SK-N-SH (cell line): Measurements from ENCODE around the gene SMCHD1. TPM values are rescaled to one million over a fixed set of nuclear protein-coding genes. Genes with fewer than 3 reads are reported as not detected.

Source experiments
- CTCF ChIA-PET: fragments of 300-600, 350-600 bp; formaldehyde crosslinking; extraction: SDS; loops from one replicate; lab custom pipeline; 2021; lab: Yijun Ruan, JAX
- POLR2A ChIA-PET: fragments of 350-600 bp; sonication (Branson Sonifier 250); formaldehyde crosslinking; extraction: SDS; loops from one replicate; lab custom pipeline; 2020; ENCODE audit warnings: antibody characterized with exemption, inconsistent platforms; lab: Yijun Ruan, JAX
- DNase-seq: peaks from one replicate; pipeline ENCODE4 v3.0.0; 2012
- H2AFZ ChIP-seq: fragments of 200-600 bp; sonication (generic); 2 replicates; pipeline ENCODE4 v1.8.1; 2016; ENCODE audit warnings: antibody characterized with exemption, mild to moderate bottlenecking, low read depth
- H3F3A ChIP-seq: fragments of 200-600 bp; sonication (generic); replicated peaks from 2 replicates; pipeline ENCODE3; 2016; ENCODE audit warnings: antibody characterized with exemption, mild to moderate bottlenecking; ENCODE audit not compliant: insufficient read depth
- H3K27ac ChIP-seq, 2 experiments: fragments of 200-500 bp in 1 of 2; fragments of 200-600 bp in 1 of 2; sonication (Bioruptor generic) in 1 of 2; sonication (generic), shearing (Covaris generic) in 1 of 2; 2 replicates each; pipeline versions ENCODE4 v1.5.1 to v1.6.1; 2014 to 2016; ENCODE audit warnings: low read depth in 2 of 2, inconsistent platforms in 1 of 2, low read length in 1 of 2, mild to moderate bottlenecking in 1 of 2, mixed read lengths in 1 of 2
- H3K27me3 ChIP-seq: fragments of 200-600 bp; sonication (generic), shearing (Covaris generic); 2 replicates; pipeline ENCODE4 v1.6.1; 2016; ENCODE audit warnings: mixed run types; ENCODE audit not compliant: insufficient read depth
- H3K36me3 ChIP-seq, 2 experiments: fragments of 200-500 bp in 1 of 2; fragments of 200-600 bp in 1 of 2; sonication (Bioruptor generic) in 1 of 2; sonication (generic) in 1 of 2; replicated peaks in 1 of 2; 2 replicates each; pipeline versions ENCODE3 to v1.5.1; 2014 to 2016; ENCODE audit warnings: low read length in 1 of 2, mild to moderate bottlenecking in 1 of 2; ENCODE audit not compliant: insufficient read depth in 2 of 2, control insufficient read depth in 1 of 2
- H3K4me1 ChIP-seq, 2 experiments: fragments of 200-500 bp in 1 of 2; fragments of 200-600 bp in 1 of 2; sonication (Bioruptor generic) in 1 of 2; sonication (generic), shearing (Covaris generic) in 1 of 2; 2 replicates each; pipeline versions ENCODE4 v1.5.1 to v1.6.1; 2014 to 2016; ENCODE audit warnings: low read depth in 1 of 2, low read length in 1 of 2, mixed run types in 1 of 2; ENCODE audit not compliant: insufficient read depth in 2 of 2, control insufficient read depth in 1 of 2
- H3K4me2 ChIP-seq: fragments of 200-600 bp; sonication (generic), shearing (Covaris generic); 2 replicates; pipeline ENCODE4 v1.6.1; 2017; ENCODE audit warnings: mixed run types
- H3K4me3 ChIP-seq, 2 experiments: fragments of 200-500 bp in 1 of 2; fragments of 200-600 bp in 1 of 2; sonication (Bioruptor generic) in 1 of 2; sonication (generic), shearing (Covaris generic) in 1 of 2; 2 replicates each; pipeline versions ENCODE4 v1.5.1 to v1.8.1; 2014 to 2016; ENCODE audit warnings: low read depth in 2 of 2, inconsistent platforms in 1 of 2, low read length in 1 of 2, mild to moderate bottlenecking in 1 of 2, mixed read lengths in 1 of 2, moderate library complexity in 1 of 2
- H3K79me2 ChIP-seq: fragments of 200-600 bp; sonication (generic); 2 replicates; pipeline ENCODE4 v1.8.1; 2017; ENCODE audit warnings: mild to moderate bottlenecking; ENCODE audit not compliant: insufficient read depth
- H3K9ac ChIP-seq: fragments of 200-600 bp; sonication (generic); 2 replicates; pipeline ENCODE4 v1.6.1; 2017; ENCODE audit warnings: mixed run types
- H3K9me2 ChIP-seq: fragments of 200-600 bp; sonication (generic); 2 replicates; pipeline ENCODE4 v1.6.1; 2017; ENCODE audit warnings: mixed run types
- H3K9me3 ChIP-seq: fragments of 200-600 bp; sonication (generic); 2 replicates; pipeline ENCODE4 v1.6.1; 2017; ENCODE audit warnings: mixed run types, mild to moderate bottlenecking, moderate library complexity
- H4K20me1 ChIP-seq: fragments of 200-600 bp; sonication (generic); 2 replicates; pipeline ENCODE4 v1.6.1; 2017; ENCODE audit warnings: mild to moderate bottlenecking, mixed run types; ENCODE audit not compliant: insufficient read depth
- CHD2 ChIP-seq: fragments of 150-350 bp; IDR thresholded peaks from 2 replicates; pipeline ENCODE4 v1.6.1; 2018; ENCODE audit warnings: low read length; ENCODE audit not compliant: partially characterized antibody
- EP300 ChIP-seq, 2 experiments: IDR thresholded peaks; 2 replicates each; pipeline versions ENCODE4 v1.4.0 to v1.6.1; 2012; ENCODE audit warnings: borderline replicate concordance in 1 of 2, low read depth in 1 of 2, low read length in 1 of 2
- EZH2phosphoT487 ChIP-seq: fragments of 200-600 bp; sonication (generic); IDR thresholded peaks from 2 replicates; pipeline ENCODE4 v1.6.1; 2017; ENCODE audit warnings: low read depth, mixed run types, mild to moderate bottlenecking, antibody characterized with exemption, moderate library complexity, borderline replicate concordance
- FOSL2 ChIP-seq: IDR thresholded peaks from 2 replicates; pipeline ENCODE4 v1.4.0; 2012; ENCODE audit warnings: low read depth, mild to moderate bottlenecking, moderate library complexity, borderline replicate concordance
- FOXJ3 ChIP-seq: sonication (generic); formaldehyde crosslinking; IDR thresholded peaks from 2 replicates; pipeline ENCODE4 v1.5.1; 2020; ENCODE audit warnings: mild to moderate bottlenecking, missing genetic modification reagents
- FOXM1 ChIP-seq: IDR thresholded peaks from 2 replicates; pipeline ENCODE4 v1.4.0; 2012; ENCODE audit warnings: low read depth, mild to moderate bottlenecking
- GATA2 ChIP-seq: sonication (generic); formaldehyde crosslinking; IDR thresholded peaks from 2 replicates; pipeline ENCODE4 v1.5.0; 2020; ENCODE audit warnings: mild to moderate bottlenecking, missing genetic modification reagents
- MEF2A ChIP-seq: IDR thresholded peaks from 2 replicates; pipeline ENCODE4 v1.4.0; 2012; ENCODE audit warnings: low read depth, borderline replicate concordance
- NFIC ChIP-seq: IDR thresholded peaks from 2 replicates; pipeline ENCODE4 v1.4.0; 2012; ENCODE audit warnings: borderline replicate concordance
- NRF1 ChIP-seq: IDR thresholded peaks from 2 replicates; pipeline ENCODE4 v1.6.1; 2012; ENCODE audit warnings: low read depth, mild to moderate bottlenecking, low read length
- POLR2AphosphoS5 ChIP-seq: IDR thresholded peaks from 2 replicates; pipeline ENCODE4 v1.6.1; 2012; ENCODE audit warnings: low read depth, low read length
- RCOR1 ChIP-seq: fragments of 150-350 bp; IDR thresholded peaks from 2 replicates; pipeline ENCODE4 v1.6.1; 2017; ENCODE audit warnings: antibody characterized with exemption, low read length
- RFX5 ChIP-seq: IDR thresholded peaks from 2 replicates; pipeline ENCODE4 v1.6.1; 2012; ENCODE audit warnings: mild to moderate bottlenecking, improper control_type of control experiment, low read length
- SMC3 ChIP-seq: IDR thresholded peaks from 2 replicates; pipeline ENCODE4 v1.6.1; 2012; ENCODE audit warnings: low read depth, low read length, improper control_type of control experiment
- YY1 ChIP-seq: IDR thresholded peaks from 2 replicates; pipeline ENCODE4 v1.4.0; 2012; ENCODE audit warnings: low read depth, mild to moderate bottlenecking
- WGBS: methylation state at CpG from one replicate; pipeline ENCODE4 v1.1.6; 2017; ENCODE audit warnings: low lambda C conversion rate; 5-methylcytosine and 5-hydroxymethylcytosine counted together
- polyA plus RNA-seq, 3 experiments: library from polyadenylated mRNA; depleted of rRNA; stranded (reverse); fragments of >200 nt; gene quantifications; 2 replicates each; pipeline ENCODE4 v1.2.3, GENCODE V29; 2012
- TF ChIP-seq, protein P1 (sequence below): IDR thresholded peaks from 2 replicates; pipeline ENCODE4 v1.4.0; 2012; ENCODE audit warnings: low read depth, borderline replicate concordance
- TF ChIP-seq, protein P2 (sequence below): IDR thresholded peaks from 2 replicates; pipeline ENCODE4 v1.4.0; 2012; ENCODE audit warnings: low read depth
- TF ChIP-seq, protein P3 (sequence below): fragments of 200-600 bp; sonication (generic); IDR thresholded peaks from 2 replicates; pipeline ENCODE4 v1.6.1; 2017; ENCODE audit warnings: antibody characterized with exemption, mild to moderate bottlenecking, moderate library complexity
- TF ChIP-seq, protein P4 (sequence below): IDR thresholded peaks from 2 replicates; pipeline ENCODE4 v1.4.0; 2012; ENCODE audit warnings: low read depth, borderline replicate concordance
- TF ChIP-seq, protein P5 (sequence below): IDR thresholded peaks from 2 replicates; pipeline ENCODE4 v1.6.1; 2012; ENCODE audit warnings: mild to moderate bottlenecking, low read depth, low read length, moderate library complexity

The SMCHD1 gene
- polyA plus RNA-seq, 1 of the 3 experiments (the other 2 are of a cell fraction) = 8.9 TPM

DNA sequence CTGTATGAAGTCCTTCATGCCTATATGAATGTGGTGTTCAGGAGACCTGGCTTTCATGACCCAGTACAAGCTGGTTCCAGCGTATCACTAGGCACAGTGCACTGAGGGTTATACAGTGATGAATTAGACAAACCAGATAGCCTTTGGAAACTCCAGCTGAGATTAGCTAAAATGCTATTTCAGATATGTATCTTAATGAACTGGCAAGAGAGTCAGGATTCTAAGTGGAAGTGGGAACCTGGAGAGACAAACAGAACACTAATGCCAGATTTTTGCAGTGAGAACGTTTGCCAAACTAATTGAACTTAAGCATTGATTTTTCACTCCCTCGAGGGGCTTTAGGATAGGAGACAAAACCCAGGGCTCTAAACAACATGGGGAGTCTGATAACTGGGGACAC, 125.2 kb downstream of the SMCHD1 start:
- Histone ChIP-seq H3K9me2 (no peaks in the 10 kb centered on the region), H3K4me1 (peaks cover 0 to 4% of the 10 kb centered on the region in 2 experiments; a peak in 1 of 4 replicates), H2AFZ (no peak overlapping the region), H3K27me3 (no peaks in the 10 kb centered on the region), H3K4me3 (no peak overlapping the region), H3K79me2 (no peaks in the 10 kb centered on the region), H3F3A (no peaks in the 10 kb centered on the region), H3K9me3 (no peaks in the 10 kb centered on the region), H4K20me1 (no peaks in the 10 kb centered on the region), H3K4me2 (no peak overlapping the region), H3K27ac (peak overlapping the region in 1 of 2 experiments; percentile 40; a peak in 1 of 4 replicates), H3K9ac (no peak overlapping the region), H3K36me3 (peaks cover 55% of the 10 kb centered on the region in 2 experiments)
- CTCF ChIA-PET = interaction anchor here (0.7 to 1.6 kb wide), 2 partner anchors 11 to 14 kb away, joined by 3 to 8 read pairs; no protein-coding TSS in a partner anchor
- 70% methylated on average over 3 of the region's 3 CpGs for WGBS
- peak; percentile 15 for DNase-seq
- POLR2A ChIA-PET = no interaction called here
- TF ChIP-seq MEF2A (no peak), FOXM1 (no peak), CHD2 (no peak), EZH2phosphoT487 (no peak), EP300 (IDR thresholded peaks at IDR 0.05; ENCODE audit: borderline replicate concordance in 1 of 2, low read depth in 1 of 2, low read length in 1 of 2) (peak in 1 of 2 experiments; percentile 62; a peak in 2 of 4 replicates), YY1 (no peak), FOXJ3 (no peak), RCOR1 (peak; percentile 58; the same call in 1 of the 2 replicates), GATA2 (CRISPR knock-in tag) (peak; percentile 82), NFIC (no peak), POLR2AphosphoS5 (no peak), NRF1 (no peak), FOSL2 (no peak), SMC3 (no peak), RFX5 (no peak)
- TF ChIP-seq, protein P1, sequence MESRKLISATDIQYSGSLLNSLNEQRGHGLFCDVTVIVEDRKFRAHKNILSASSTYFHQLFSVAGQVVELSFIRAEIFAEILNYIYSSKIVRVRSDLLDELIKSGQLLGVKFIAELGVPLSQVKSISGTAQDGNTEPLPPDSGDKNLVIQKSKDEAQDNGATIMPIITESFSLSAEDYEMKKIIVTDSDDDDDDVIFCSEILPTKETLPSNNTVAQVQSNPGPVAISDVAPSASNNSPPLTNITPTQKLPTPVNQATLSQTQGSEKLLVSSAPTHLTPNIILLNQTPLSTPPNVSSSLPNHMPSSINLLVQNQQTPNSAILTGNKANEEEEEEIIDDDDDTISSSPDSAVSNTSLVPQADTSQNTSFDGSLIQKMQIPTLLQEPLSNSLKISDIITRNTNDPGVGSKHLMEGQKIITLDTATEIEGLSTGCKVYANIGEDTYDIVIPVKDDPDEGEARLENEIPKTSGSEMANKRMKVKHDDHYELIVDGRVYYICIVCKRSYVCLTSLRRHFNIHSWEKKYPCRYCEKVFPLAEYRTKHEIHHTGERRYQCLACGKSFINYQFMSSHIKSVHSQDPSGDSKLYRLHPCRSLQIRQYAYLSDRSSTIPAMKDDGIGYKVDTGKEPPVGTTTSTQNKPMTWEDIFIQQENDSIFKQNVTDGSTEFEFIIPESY = no peak
- TF ChIP-seq, protein P2, sequence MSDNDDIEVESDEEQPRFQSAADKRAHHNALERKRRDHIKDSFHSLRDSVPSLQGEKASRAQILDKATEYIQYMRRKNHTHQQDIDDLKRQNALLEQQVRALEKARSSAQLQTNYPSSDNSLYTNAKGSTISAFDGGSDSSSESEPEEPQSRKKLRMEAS = no peak
- TF ChIP-seq, protein P3, sequence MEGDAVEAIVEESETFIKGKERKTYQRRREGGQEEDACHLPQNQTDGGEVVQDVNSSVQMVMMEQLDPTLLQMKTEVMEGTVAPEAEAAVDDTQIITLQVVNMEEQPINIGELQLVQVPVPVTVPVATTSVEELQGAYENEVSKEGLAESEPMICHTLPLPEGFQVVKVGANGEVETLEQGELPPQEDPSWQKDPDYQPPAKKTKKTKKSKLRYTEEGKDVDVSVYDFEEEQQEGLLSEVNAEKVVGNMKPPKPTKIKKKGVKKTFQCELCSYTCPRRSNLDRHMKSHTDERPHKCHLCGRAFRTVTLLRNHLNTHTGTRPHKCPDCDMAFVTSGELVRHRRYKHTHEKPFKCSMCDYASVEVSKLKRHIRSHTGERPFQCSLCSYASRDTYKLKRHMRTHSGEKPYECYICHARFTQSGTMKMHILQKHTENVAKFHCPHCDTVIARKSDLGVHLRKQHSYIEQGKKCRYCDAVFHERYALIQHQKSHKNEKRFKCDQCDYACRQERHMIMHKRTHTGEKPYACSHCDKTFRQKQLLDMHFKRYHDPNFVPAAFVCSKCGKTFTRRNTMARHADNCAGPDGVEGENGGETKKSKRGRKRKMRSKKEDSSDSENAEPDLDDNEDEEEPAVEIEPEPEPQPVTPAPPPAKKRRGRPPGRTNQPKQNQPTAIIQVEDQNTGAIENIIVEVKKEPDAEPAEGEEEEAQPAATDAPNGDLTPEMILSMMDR = no peak
- TF ChIP-seq, protein P4, sequence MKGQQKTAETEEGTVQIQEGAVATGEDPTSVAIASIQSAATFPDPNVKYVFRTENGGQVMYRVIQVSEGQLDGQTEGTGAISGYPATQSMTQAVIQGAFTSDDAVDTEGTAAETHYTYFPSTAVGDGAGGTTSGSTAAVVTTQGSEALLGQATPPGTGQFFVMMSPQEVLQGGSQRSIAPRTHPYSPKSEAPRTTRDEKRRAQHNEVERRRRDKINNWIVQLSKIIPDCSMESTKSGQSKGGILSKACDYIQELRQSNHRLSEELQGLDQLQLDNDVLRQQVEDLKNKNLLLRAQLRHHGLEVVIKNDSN = no peak
- TF ChIP-seq, protein P5, sequence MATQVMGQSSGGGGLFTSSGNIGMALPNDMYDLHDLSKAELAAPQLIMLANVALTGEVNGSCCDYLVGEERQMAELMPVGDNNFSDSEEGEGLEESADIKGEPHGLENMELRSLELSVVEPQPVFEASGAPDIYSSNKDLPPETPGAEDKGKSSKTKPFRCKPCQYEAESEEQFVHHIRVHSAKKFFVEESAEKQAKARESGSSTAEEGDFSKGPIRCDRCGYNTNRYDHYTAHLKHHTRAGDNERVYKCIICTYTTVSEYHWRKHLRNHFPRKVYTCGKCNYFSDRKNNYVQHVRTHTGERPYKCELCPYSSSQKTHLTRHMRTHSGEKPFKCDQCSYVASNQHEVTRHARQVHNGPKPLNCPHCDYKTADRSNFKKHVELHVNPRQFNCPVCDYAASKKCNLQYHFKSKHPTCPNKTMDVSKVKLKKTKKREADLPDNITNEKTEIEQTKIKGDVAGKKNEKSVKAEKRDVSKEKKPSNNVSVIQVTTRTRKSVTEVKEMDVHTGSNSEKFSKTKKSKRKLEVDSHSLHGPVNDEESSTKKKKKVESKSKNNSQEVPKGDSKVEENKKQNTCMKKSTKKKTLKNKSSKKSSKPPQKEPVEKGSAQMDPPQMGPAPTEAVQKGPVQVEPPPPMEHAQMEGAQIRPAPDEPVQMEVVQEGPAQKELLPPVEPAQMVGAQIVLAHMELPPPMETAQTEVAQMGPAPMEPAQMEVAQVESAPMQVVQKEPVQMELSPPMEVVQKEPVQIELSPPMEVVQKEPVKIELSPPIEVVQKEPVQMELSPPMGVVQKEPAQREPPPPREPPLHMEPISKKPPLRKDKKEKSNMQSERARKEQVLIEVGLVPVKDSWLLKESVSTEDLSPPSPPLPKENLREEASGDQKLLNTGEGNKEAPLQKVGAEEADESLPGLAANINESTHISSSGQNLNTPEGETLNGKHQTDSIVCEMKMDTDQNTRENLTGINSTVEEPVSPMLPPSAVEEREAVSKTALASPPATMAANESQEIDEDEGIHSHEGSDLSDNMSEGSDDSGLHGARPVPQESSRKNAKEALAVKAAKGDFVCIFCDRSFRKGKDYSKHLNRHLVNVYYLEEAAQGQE = no peak
